WERI-Rb-1 (cell line): ENCODE data around the gene TGIF1.

ENCODE experiments used
- DNase-seq: peaks from one replicate; pipeline ENCODE4 v3.0.0-alpha.2; 2020
- H3K27ac ChIP-seq: fragments of 250-450 bp; sonication (Bioruptor Pico); 2 replicates; pipeline ENCODE4 v1.5.1; 2020; ENCODE audit warnings: mild to moderate bottlenecking, moderate library complexity
- H3K27me3 ChIP-seq: fragments of 250-450 bp; sonication (Bioruptor Pico); 2 replicates; pipeline ENCODE4 v1.5.1; 2021; ENCODE audit warnings: mild to moderate bottlenecking, low read depth, moderate library complexity; ENCODE audit not compliant: insufficient read depth, severe bottlenecking
- H3K36me3 ChIP-seq: fragments of 250-450 bp; sonication (Bioruptor Pico); 2 replicates; pipeline ENCODE4 v1.5.1; 2020; ENCODE audit warnings: mild to moderate bottlenecking, moderate library complexity
- H3K4me3 ChIP-seq: 2 replicates; pipeline ENCODE4 v1.5.1; 2011; ENCODE audit warnings: low read depth, mild to moderate bottlenecking, control low read depth, low read length
- H3K9me3 ChIP-seq: fragments of 250-450 bp; sonication (Bioruptor Pico); 2 replicates; pipeline ENCODE4 v1.5.1; 2021; ENCODE audit warnings: mild to moderate bottlenecking, moderate library complexity; ENCODE audit not compliant: severe bottlenecking
- CTCF ChIP-seq: IDR thresholded peaks from 2 replicates; pipeline ENCODE4 v1.5.1; 2011; ENCODE audit warnings: low read depth, mild to moderate bottlenecking, control low read depth, inconsistent platforms, low read length

TGIF1 gene

GRCh38 chr18:3447895-3448837 lies 1.8 kb upstream of the TGIF1 start:
- TF ChIP-seq CTCF = no peak
- no peaks in the 10 kb centered on the region for H3K27me3 ChIP-seq
- peak overlapping the region; percentile 80 for H3K4me3 ChIP-seq
- no peaks in the 10 kb centered on the region for H3K9me3 ChIP-seq
- no peaks in the 10 kb centered on the region for H3K36me3 ChIP-seq
- peak; percentile 96 for DNase-seq
- peak overlapping the region; percentile 87 for H3K27ac ChIP-seq

DNA sequence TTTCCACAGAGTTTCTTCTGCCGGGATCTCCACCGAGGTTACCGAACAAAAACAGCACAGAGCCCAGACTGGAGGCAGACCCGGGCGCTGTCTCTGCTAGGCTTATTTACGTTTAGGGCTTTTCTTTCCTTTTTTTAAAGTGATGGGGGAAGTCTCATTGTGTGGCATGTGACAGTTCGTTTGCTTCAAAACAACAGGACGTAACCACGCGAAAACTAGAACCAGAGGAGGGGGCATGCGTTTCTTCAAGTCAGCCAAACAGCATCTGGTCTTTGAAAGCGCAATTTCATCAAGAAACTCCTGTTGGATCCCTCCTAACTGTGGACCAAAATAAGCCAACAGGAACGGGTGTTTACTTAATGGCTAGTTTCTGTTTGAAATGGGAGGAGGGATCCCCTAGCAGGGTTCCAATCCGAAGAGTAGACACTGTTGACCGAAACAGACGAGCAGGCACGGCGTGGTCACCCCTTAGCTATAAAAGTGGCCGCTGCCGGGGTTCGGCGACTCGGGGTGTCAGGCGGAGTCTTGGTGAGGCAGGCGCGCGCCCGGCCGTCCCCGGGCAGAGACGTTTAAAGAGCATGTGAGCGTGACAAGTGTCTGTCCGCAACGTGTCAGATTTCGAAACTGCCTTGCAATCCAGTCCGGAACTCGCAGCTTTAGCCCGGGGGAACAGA lies 997 bp upstream of the TGIF1 start:
- Histone ChIP-seq H3K9me3 (no peaks in the 10 kb centered on the region), H3K27ac (peak overlapping the region; percentile 87), H3K27me3 (no peaks in the 10 kb centered on the region), H3K4me3 (peak overlapping the region; percentile 80), H3K36me3 (no peaks in the 10 kb centered on the region)
- DNase-seq = no peak
- no peak for TF ChIP-seq CTCF

DNA sequence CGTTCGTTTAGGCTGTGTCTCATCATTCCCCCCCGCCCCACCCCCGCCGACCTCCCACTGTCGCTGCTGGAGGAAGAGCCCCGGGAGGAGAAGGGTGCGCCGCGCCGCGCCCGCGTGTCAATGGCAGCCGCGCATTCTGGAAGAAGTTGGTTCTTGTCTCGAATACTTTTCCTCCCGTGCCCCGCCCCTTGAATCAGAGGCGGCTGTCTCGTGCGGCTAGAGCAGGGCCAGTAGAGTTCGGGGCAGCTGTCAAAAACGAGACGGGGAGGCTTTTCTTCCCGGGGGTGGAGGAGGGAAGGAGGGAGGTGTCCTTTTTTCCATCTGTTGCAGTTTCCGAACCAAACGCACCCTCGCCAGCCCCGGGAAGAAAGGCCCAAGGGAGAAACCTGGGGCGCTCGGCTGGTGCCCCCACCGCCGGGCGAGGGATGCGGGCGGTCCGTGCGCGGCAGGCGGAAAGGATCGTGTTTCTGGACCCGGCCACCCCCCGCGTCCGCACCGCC lies 410 bp upstream of the TGIF1 start:
- peak overlapping the region; percentile 85 for H3K27ac ChIP-seq
- peak overlapping the region; percentile 80 for H3K4me3 ChIP-seq
- no peaks in the 10 kb centered on the region for H3K27me3 ChIP-seq
- TF ChIP-seq CTCF = no peak
- no peaks in the 10 kb centered on the region for H3K36me3 ChIP-seq
- no peaks in the 10 kb centered on the region for H3K9me3 ChIP-seq
- DNase-seq = peak; percentile 72

DNA sequence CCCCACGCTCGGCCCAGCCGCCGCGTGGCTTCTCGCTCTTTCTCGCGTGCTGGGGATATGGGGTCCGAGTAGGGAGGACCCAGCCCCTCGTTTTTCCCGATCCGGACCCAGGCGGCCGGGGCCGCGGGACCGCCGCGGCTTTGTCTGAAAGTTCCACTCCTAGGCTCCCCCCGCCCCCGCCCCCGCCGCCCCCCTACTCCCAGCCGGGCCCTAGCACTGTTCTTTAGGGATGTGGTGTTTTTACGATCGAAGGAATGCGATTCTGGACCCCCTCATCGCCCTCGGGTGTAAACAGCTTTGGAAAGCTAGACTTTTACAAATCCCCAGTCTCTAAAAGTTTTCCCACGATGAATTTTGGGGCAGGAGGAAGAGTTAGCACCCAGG lies 819 bp downstream of the TGIF1 start:
- TF ChIP-seq CTCF = no peak
- no peak for DNase-seq
- Histone ChIP-seq H3K36me3 (no peaks in the 10 kb centered on the region; the same call in 1 of the 2 replicates), H3K27ac (peak overlapping the region; percentile 85), H3K9me3 (no peaks in the 10 kb centered on the region), H3K27me3 (no peaks in the 10 kb centered on the region), H3K4me3 (peak overlapping the region; percentile 80)

GRCh38 chr18:3451183-3451988 lies 1.4 kb downstream of the TGIF1 start:
- Histone ChIP-seq H3K36me3 (peaks cover 4% of the 10 kb centered on the region), H3K9me3 (no peaks in the 10 kb centered on the region), H3K4me3 (peak overlapping the region; percentile 80), H3K27me3 (no peaks in the 10 kb centered on the region), H3K27ac (peak overlapping the region; percentile 85)
- peak; percentile 83 for DNase-seq
- TF ChIP-seq CTCF = no peak
